ENCODE measurements around the gene RASGRP3.

Gene RASGRP3

DNA sequence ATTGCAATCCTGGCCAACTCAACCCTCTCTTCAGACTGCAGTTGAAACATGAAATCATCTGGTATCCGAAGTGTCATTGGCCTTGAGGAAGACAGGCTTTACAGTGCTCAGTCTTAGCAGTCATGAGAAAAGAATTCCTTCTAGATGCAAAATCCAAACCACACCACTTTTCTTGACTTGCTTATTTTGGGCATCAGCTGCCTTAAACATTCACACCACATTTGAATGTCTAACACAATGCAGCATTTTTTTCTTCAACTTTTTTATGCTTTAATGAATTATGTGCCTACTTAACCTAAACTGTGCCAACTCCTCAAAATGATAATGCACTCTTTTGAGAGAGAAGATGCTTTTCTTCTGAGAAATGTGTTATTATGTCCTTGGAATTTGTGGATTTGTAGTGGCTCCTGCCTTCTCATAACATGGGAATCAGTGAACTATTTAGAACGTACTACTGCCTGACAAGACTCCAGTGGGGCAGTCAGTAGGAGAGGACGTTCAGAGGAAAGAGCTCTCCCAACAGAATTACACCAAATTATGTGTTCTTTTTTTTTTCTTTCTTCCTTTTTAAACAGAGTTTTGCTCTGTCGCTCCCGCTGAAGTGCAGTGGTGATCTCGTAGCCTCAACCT, 125.9 kb downstream of the RASGRP3 start:
- H3K27ac ChIP-seq (replicated peaks): no peak overlapping the region
- TF ChIP-seq, protein P1, sequence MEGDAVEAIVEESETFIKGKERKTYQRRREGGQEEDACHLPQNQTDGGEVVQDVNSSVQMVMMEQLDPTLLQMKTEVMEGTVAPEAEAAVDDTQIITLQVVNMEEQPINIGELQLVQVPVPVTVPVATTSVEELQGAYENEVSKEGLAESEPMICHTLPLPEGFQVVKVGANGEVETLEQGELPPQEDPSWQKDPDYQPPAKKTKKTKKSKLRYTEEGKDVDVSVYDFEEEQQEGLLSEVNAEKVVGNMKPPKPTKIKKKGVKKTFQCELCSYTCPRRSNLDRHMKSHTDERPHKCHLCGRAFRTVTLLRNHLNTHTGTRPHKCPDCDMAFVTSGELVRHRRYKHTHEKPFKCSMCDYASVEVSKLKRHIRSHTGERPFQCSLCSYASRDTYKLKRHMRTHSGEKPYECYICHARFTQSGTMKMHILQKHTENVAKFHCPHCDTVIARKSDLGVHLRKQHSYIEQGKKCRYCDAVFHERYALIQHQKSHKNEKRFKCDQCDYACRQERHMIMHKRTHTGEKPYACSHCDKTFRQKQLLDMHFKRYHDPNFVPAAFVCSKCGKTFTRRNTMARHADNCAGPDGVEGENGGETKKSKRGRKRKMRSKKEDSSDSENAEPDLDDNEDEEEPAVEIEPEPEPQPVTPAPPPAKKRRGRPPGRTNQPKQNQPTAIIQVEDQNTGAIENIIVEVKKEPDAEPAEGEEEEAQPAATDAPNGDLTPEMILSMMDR (IDR thresholded peaks at IDR 0.05; ENCODE audit: insufficient read depth, low read length): no peak
- TF ChIP-seq POLR2AphosphoS5 (IDR thresholded peaks at IDR 0.05; ENCODE audit: low read depth): no peak
- TF ChIP-seq, protein P2, sequence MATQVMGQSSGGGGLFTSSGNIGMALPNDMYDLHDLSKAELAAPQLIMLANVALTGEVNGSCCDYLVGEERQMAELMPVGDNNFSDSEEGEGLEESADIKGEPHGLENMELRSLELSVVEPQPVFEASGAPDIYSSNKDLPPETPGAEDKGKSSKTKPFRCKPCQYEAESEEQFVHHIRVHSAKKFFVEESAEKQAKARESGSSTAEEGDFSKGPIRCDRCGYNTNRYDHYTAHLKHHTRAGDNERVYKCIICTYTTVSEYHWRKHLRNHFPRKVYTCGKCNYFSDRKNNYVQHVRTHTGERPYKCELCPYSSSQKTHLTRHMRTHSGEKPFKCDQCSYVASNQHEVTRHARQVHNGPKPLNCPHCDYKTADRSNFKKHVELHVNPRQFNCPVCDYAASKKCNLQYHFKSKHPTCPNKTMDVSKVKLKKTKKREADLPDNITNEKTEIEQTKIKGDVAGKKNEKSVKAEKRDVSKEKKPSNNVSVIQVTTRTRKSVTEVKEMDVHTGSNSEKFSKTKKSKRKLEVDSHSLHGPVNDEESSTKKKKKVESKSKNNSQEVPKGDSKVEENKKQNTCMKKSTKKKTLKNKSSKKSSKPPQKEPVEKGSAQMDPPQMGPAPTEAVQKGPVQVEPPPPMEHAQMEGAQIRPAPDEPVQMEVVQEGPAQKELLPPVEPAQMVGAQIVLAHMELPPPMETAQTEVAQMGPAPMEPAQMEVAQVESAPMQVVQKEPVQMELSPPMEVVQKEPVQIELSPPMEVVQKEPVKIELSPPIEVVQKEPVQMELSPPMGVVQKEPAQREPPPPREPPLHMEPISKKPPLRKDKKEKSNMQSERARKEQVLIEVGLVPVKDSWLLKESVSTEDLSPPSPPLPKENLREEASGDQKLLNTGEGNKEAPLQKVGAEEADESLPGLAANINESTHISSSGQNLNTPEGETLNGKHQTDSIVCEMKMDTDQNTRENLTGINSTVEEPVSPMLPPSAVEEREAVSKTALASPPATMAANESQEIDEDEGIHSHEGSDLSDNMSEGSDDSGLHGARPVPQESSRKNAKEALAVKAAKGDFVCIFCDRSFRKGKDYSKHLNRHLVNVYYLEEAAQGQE (IDR thresholded peaks at IDR 0.05; ENCODE audit: insufficient replicate concordance, low read depth): no peak
- no peak for TF ChIP-seq GABPA (IDR thresholded peaks at IDR 0.05; ENCODE audit: low read depth)
- no peak for TF ChIP-seq SPI1 (IDR thresholded peaks at IDR 0.05; ENCODE audit: borderline replicate concordance, low read depth)
- H3K4me3 ChIP-seq (replicated peaks; ENCODE audit: insufficient read depth, low read length): no peak overlapping the region
- no peaks in the 10 kb centered on the region for H3K27me3 ChIP-seq (ENCODE audit: insufficient read depth, poor library complexity, severe bottlenecking)
- DNase-seq (ENCODE audit: low read depth in 1 of 2, low spot score in 1 of 2): no peak

DNA sequence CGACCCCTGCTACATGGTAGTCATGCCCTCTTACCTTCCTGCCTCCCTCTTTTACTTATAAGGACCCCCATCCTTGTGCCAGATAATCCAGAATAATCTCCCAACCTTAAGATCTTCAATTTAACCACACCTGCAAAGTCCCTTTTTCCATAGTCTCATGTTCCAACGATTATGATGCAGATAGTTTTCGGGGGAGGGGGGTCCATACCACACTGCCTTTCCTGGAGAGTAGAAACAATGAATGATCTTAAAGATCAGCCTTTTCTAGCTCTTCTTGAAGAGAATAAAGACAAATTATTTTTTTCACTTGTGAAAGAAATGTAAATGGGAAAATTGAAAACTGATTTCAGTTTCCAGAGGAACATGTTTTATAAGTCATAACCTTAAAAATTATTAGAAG, 127.0 kb downstream of the RASGRP3 start:
- H3K4me3 ChIP-seq (replicated peaks; ENCODE audit: insufficient read depth, low read length): no peak overlapping the region
- TF ChIP-seq GABPA (IDR thresholded peaks at IDR 0.05; ENCODE audit: low read depth) (no peak), SPI1 (IDR thresholded peaks at IDR 0.05; ENCODE audit: borderline replicate concordance, low read depth) (no peak), POLR2AphosphoS5 (IDR thresholded peaks at IDR 0.05; ENCODE audit: low read depth) (no peak)
- TF ChIP-seq, protein P2 (IDR thresholded peaks at IDR 0.05; ENCODE audit: insufficient replicate concordance, low read depth): no peak
- TF ChIP-seq, protein P1 (IDR thresholded peaks at IDR 0.05; ENCODE audit: insufficient read depth, low read length): no peak
- H3K27ac ChIP-seq (replicated peaks): no peak overlapping the region
- no peaks in the 10 kb centered on the region for H3K27me3 ChIP-seq (ENCODE audit: insufficient read depth, poor library complexity, severe bottlenecking)
- DNase-seq (ENCODE audit: low read depth in 1 of 2, low spot score in 1 of 2): no peak

DNA sequence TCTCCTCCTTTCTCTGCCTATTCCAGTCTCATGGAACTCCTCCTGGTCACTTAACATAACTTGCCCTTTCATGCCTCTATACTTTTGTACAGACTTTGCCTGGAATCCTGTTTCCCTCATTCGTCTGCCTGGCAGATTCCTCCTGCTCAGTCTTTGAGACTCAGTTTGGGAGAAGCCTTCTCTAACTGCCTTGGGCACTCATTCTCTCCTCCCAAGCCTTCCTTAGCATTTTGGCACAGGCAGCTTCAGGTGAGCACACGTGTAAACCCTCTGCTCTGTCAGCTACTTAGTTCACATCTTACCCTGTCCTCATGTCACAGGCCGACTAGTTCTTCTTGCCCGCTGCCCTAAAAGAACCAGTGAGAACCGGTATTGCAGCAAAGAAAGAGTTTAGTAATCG, 128.6 kb downstream of the RASGRP3 start:
- Histone ChIP-seq H3K27ac (replicated peaks) (no peak overlapping the region), H3K27me3 (ENCODE audit: insufficient read depth, poor library complexity, severe bottlenecking) (no peaks in the 10 kb centered on the region), H3K4me3 (replicated peaks; ENCODE audit: insufficient read depth, low read length) (no peak overlapping the region)
- DNase-seq (ENCODE audit: low read depth in 1 of 2, low spot score in 1 of 2): no peak
- TF ChIP-seq POLR2AphosphoS5 (IDR thresholded peaks at IDR 0.05; ENCODE audit: low read depth): no peak
- TF ChIP-seq GABPA (IDR thresholded peaks at IDR 0.05; ENCODE audit: low read depth): no peak
- TF ChIP-seq, protein P1 (IDR thresholded peaks at IDR 0.05; ENCODE audit: insufficient read depth, low read length): no peak
- TF ChIP-seq, protein P2 (IDR thresholded peaks at IDR 0.05; ENCODE audit: insufficient replicate concordance, low read depth): no peak
- TF ChIP-seq SPI1 (IDR thresholded peaks at IDR 0.05; ENCODE audit: borderline replicate concordance, low read depth): no peak
